ENCODE data around the gene TRIP10.

- TF ChIP-seq, protein P1, sequence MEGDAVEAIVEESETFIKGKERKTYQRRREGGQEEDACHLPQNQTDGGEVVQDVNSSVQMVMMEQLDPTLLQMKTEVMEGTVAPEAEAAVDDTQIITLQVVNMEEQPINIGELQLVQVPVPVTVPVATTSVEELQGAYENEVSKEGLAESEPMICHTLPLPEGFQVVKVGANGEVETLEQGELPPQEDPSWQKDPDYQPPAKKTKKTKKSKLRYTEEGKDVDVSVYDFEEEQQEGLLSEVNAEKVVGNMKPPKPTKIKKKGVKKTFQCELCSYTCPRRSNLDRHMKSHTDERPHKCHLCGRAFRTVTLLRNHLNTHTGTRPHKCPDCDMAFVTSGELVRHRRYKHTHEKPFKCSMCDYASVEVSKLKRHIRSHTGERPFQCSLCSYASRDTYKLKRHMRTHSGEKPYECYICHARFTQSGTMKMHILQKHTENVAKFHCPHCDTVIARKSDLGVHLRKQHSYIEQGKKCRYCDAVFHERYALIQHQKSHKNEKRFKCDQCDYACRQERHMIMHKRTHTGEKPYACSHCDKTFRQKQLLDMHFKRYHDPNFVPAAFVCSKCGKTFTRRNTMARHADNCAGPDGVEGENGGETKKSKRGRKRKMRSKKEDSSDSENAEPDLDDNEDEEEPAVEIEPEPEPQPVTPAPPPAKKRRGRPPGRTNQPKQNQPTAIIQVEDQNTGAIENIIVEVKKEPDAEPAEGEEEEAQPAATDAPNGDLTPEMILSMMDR (conservative IDR thresholded peaks at IDR 0.05 in 1 of 2, IDR thresholded peaks at IDR 0.05 in 1 of 2; ENCODE audit: low read depth in 1 of 2, low read length in 2 of 2) = no peak
- no peak for TF ChIP-seq EZH2 (IDR thresholded peaks at IDR 0.05; ENCODE audit: low read length, missing control alignments)
Observed at GRCh38 chr19:6721138-6721474, 18.4 kb upstream of the TRIP10 start.

All from fibroblast of lung (primary cell).